Kidney epithelial cell (primary cell): Measurements from ENCODE around the gene WDR37. TPM values are rescaled to one million over a fixed set of nuclear protein-coding genes. Genes with fewer than 3 reads are reported as not detected.

ENCODE experiments used
- DNase-seq: peaks from one replicate; pipeline ENCODE4 v3.0.0-alpha.2; 2010; ENCODE audit warnings: low read depth
- H3K27me3 ChIP-seq: 2 replicates; pipeline ENCODE4 v1.6.0; 2011; ENCODE audit warnings: low read length; ENCODE audit not compliant: control insufficient read depth, insufficient read depth
- H3K36me3 ChIP-seq: 2 replicates; pipeline ENCODE4 v1.5.1; 2011; ENCODE audit warnings: low read length; ENCODE audit not compliant: control insufficient read depth, insufficient read depth
- H3K4me3 ChIP-seq: 2 replicates; pipeline ENCODE4 v1.5.1; 2011; ENCODE audit warnings: low read depth, mild to moderate bottlenecking, control low read depth, low read length
- total RNA-seq: library from RNA; depleted of rRNA; stranded (reverse); fragments of >200 nt; gene quantifications from 2 replicates; pipeline ENCODE4 v1.2.3, GENCODE V29; 2015
- TF ChIP-seq, protein P1 (sequence below): IDR thresholded peaks from 2 replicates; pipeline ENCODE4 v1.5.1; 2011; ENCODE audit warnings: mild to moderate bottlenecking, moderate library complexity, low read length, control low read depth, inconsistent platforms; ENCODE audit not compliant: insufficient read depth, poor library complexity, severe bottlenecking

WDR37 gene
- total RNA-seq, 1 donor from 2014 or later: 15.1 TPM

DNA sequence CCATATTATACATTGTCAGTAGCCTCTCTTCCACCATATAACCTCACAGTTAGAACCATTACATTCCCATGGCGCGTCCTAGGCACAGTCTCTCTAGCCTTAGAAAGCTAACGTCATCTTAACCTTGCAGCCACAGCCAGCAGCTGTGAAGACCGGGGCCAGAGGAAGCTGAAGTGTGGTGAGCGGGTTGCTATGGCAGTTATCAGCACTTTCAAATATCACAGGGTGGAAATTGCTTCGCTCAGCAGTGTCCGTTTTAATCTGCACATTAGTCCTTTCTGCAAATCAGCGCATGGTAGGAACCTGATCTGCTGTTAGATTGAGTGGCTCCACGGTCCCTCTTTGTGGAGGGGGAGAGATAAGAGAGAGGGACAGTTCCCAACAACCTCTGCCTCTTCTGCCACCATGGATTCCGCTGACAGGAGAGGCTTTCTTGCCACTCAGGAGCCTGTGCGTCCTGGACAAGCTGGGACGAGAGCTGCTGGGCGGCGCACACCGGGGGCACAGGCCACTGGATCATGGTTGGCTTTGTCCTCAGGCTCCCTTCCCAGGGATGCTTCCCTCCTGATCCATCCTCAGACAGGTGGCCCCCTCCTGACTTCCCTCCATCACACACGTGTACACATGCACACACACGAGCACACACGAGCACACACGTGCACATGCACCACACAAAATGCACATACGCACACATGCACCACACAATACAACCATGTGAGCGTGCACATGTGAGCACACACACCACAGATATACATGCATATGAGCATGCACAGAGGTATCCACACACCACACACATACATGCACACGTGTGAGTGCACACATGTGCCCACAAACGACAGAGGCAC lies 93.8 kb downstream of the WDR37 start:
- no peak overlapping the region for H3K4me3 ChIP-seq
- no peak for DNase-seq
- TF ChIP-seq, protein P1, sequence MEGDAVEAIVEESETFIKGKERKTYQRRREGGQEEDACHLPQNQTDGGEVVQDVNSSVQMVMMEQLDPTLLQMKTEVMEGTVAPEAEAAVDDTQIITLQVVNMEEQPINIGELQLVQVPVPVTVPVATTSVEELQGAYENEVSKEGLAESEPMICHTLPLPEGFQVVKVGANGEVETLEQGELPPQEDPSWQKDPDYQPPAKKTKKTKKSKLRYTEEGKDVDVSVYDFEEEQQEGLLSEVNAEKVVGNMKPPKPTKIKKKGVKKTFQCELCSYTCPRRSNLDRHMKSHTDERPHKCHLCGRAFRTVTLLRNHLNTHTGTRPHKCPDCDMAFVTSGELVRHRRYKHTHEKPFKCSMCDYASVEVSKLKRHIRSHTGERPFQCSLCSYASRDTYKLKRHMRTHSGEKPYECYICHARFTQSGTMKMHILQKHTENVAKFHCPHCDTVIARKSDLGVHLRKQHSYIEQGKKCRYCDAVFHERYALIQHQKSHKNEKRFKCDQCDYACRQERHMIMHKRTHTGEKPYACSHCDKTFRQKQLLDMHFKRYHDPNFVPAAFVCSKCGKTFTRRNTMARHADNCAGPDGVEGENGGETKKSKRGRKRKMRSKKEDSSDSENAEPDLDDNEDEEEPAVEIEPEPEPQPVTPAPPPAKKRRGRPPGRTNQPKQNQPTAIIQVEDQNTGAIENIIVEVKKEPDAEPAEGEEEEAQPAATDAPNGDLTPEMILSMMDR: no peak
- H3K27me3 ChIP-seq: no peaks in the 10 kb centered on the region
- no peaks in the 10 kb centered on the region for H3K36me3 ChIP-seq

DNA sequence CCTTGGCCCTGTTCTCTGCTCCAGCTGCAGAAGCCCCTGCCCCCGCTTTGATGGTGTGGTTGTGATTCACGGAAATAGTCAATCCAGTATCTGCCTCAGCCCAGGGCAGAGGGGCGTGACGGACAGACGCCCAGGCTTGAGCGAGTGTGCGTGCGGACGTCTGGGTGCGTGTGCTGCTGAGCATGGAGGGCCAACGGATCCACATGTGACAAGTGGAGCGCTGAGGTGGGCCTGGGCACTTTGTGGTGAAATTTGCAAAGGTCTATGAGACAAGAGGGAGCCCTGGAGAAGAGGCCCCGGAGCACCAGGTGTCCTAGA lies 94.4 kb downstream of the WDR37 start:
- Histone ChIP-seq H3K36me3 (no peaks in the 10 kb centered on the region), H3K27me3 (no peaks in the 10 kb centered on the region), H3K4me3 (no peak overlapping the region)
- TF ChIP-seq, protein P1: no peak
- no peak for DNase-seq

DNA sequence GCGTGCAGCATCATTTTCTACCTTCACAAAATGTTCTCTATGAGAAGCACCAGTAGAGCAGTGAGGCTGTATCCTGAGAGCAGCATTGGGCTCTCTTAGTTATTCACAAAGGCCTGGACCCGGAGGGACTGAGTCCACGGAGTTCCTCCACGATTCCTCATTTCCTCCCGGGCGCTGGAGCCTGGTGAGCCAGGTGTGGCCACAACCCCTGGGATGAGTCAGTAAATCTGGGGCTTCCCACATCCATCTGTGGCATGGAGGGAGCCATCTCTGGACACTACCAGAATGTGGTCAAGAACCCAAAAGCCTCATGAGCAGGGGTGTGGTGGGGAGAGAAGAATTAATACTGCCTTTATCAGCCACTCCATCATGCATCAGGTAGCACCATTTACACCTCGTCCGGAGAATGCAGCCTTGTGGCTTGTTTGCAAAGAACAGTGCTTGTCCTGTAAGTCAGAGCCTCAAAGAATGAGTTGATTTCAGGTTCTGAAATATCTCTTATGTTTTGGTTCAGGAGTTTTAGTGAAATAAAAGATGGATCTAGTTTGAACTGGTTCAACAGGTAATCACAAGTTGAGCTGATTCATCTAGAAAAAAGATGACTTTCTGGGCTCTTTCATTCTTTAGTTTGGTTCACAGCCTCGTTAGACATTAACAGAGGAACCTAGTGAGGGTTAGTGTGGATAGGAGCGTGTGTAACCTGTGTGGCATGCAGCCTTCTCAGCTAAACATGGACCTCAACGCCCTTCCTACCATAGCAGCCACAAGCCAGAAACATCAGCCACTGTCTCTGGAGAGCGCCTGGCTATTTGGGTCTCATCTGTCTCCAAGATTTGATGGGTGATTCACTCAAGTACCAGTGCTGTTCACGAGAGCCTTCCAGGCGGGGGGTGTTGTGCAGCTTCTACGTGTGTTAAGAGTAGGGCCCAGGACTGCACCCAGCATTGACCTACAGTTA lies 95.2 kb downstream of the WDR37 start:
- Histone ChIP-seq H3K4me3 (no peak overlapping the region), H3K36me3 (no peaks in the 10 kb centered on the region), H3K27me3 (no peaks in the 10 kb centered on the region)
- peak; percentile 84 for DNase-seq
- TF ChIP-seq, protein P1: no peak

DNA sequence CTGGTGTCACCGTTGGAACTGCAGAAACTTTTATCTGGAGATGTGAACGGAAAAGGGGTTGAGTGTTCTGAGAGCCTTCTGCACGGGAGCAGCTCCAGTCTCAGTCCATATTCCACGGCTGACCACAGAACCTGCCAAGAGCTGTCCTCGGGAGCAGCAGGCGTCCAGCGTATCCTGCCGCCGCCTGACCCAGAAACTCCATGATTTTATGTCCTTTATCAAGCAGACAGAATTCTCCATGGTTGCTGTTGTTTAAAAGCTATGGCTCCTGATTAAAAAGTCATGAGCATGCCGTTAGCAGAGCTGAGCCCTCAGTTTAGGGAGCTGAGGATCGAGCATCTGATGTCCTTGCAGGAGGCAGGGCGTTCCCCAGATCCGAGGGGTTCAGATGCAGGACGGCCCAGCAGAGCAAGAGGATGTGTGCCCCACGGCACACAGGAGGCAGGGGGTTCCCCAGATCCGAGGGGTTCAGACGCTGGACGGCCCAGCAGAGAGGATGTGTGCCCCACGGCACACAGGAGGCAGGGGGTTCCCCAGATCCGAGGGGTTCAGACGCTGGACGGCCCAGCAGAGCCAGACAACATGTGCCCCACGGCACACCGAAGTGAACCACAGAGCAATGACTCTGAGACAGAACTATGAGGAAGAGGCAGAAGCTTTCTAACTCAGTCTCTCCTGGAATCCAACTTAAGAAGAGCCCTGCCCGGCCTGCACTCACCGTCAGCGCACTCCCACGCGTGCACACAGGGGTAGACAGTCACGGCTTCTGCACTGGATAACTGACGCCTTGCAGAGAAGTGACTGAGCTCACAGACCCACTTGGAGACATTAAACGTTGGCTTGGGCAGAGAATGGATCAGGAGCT lies 96.4 kb downstream of the WDR37 start:
- Histone ChIP-seq H3K4me3 (no peak overlapping the region), H3K36me3 (no peaks in the 10 kb centered on the region), H3K27me3 (no peaks in the 10 kb centered on the region)
- TF ChIP-seq, protein P1: no peak
- DNase-seq: no peak

DNA sequence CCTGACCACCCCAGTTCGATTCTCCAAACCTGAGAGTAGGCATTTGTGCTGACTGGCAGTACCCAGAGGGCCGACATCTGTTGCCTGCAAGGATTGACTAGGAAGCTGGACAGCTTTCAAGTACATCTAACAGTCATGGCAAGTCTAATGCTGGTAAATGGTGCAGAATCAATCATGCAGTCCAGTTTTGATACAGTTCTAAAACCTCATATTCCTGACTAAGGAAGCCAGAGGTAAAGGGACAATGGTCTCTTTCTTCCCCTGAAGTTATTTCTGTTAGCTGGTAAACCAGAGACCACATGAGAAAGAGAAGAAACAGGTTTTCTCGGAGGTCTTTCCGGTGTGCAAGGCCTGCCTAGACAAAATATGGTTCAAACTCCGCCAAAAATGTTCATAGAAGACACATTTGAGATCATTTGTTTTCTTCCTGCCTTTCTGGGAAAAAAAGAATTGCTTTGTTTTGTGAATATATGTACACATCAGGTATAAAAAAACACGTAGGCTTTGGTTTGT lies 97.1 kb downstream of the WDR37 start:
- no peak overlapping the region for H3K4me3 ChIP-seq
- TF ChIP-seq, protein P1: no peak

More for the DNA sequence above, 97.1 kb downstream of the WDR37 start:
- no peak for DNase-seq
- Histone ChIP-seq H3K27me3 (no peaks in the 10 kb centered on the region), H3K36me3 (no peaks in the 10 kb centered on the region)
